Lung (tissue), 12 donors: ENCODE measurements around the gene CAST. TPM values are rescaled to one million over a fixed set of nuclear protein-coding genes. Genes with fewer than 3 reads are reported as not detected.
A peak's percentile ranks its signal among the peaks of the same experiment; 100 is the strongest.

ENCODE experiments used
- ATAC-seq: fragments of 200-7000 bp; cut with Tn5 transposase; one replicate; pipeline ENCODE4 v1.9.1; 2020; ENCODE audit warnings: moderate number of reproducible peaks; ENCODE audit not compliant: insufficient read depth, low FRiP score
- DNase-seq, 3 donors: peaks; one replicate each; pipeline ENCODE4 v3.0.0-alpha.2; 2013 to 2017
- H3K27ac ChIP-seq, 2 donors: one replicate each; pipeline ENCODE4 v1.5.1; 2013; ENCODE audit warnings: mild to moderate bottlenecking in 2 of 2, moderate library complexity in 2 of 2, control low read depth in 1 of 2, inconsistent platforms in 1 of 2, low read depth in 1 of 2, low read length in 1 of 2
- H3K27me3 ChIP-seq, 3 donors: one replicate each; pipeline ENCODE4 v1.5.1; 2013; ENCODE audit warnings: low read length in 2 of 3; ENCODE audit not compliant: control insufficient read depth in 3 of 3, insufficient read depth in 3 of 3
- H3K36me3 ChIP-seq, 4 donors: one replicate each; pipeline ENCODE4 v1.5.1; 2013; ENCODE audit warnings: low read length in 4 of 4, mild to moderate bottlenecking in 1 of 4, moderate library complexity in 1 of 4; ENCODE audit not compliant: control insufficient read depth in 4 of 4, insufficient read depth in 4 of 4
- H3K4me1 ChIP-seq, 5 donors: one replicate each; pipeline ENCODE4 v1.5.1; 2013; ENCODE audit warnings: low read length in 5 of 5, mild to moderate bottlenecking in 2 of 5, moderate library complexity in 1 of 5; ENCODE audit not compliant: control insufficient read depth in 5 of 5, insufficient read depth in 5 of 5
- H3K4me3 ChIP-seq: one replicate; pipeline ENCODE4 v1.5.1; 2013; ENCODE audit warnings: mild to moderate bottlenecking, control low read depth, moderate library complexity
- H3K9ac ChIP-seq, 2 donors: one replicate each; pipeline ENCODE4 v1.5.1; 2013; ENCODE audit warnings: low read length in 2 of 2, control low read depth in 1 of 2; ENCODE audit not compliant: insufficient read depth in 1 of 2
- H3K9me3 ChIP-seq, 4 donors: one replicate each; pipeline ENCODE4 v1.5.1; 2013; ENCODE audit warnings: low read length in 3 of 4, mild to moderate bottlenecking in 1 of 4, moderate library complexity in 1 of 4; ENCODE audit not compliant: control insufficient read depth in 4 of 4, insufficient read depth in 3 of 4
- CTCF ChIP-seq: IDR thresholded peaks from 2 replicates; pipeline ENCODE4 v1.5.1; 2012; ENCODE audit warnings: mild to moderate bottlenecking; ENCODE audit errors: control extremely low read depth, extremely low read depth
- whole genome bisulfite sequencing, 2 donors: extraction: QIAGEN DNeasy Blood & Tissue Kit; methylation state at CpG; one replicate each; pipeline ENCODE4 v1.1.7; 2013; 5-methylcytosine and 5-hydroxymethylcytosine counted together
- polyA plus RNA-seq, 2 donors: library from polyadenylated mRNA; stranded (reverse); fragments of 200-250 nt; gene quantifications; one replicate each; pipeline ENCODE4 v1.2.1, GENCODE V29; 2013
- total RNA-seq, 2 donors: library from RNA; depleted of rRNA in 1 of 2; stranded (reverse); fragments of >200 nt in 1 of 2; gene quantifications; one replicate each; pipeline ENCODE4 v1.2.1, GENCODE V29; 2014 to 2021
- donor health status: control.
- donor health status: control.
- donor health status: Bipolar disorder and iron deficiency.
- donor health status: healthy.
- donor health status: DM: yes; HTN: yes; CAD: no.

Gene CAST
- total and polyA plus RNA-seq, 4 donors: 84.8 to 279 (median 184) TPM

GRCh38 chr5:96712100-96712746 lies 50.0 kb downstream of the CAST start:
- Histone ChIP-seq H3K9me3 (no peaks in the 10 kb centered on the region), H3K27ac (no peak overlapping the region), H3K27me3 (no peaks in the 10 kb centered on the region), H3K9ac (no peak overlapping the region), H3K4me1 (peaks cover 5 to 40% (median 18%) of the 10 kb centered on the region in 5 donors), H3K36me3 (no peaks in the 10 kb centered on the region), H3K4me3 (no peak overlapping the region)
- DNase-seq (no peak), ATAC-seq (no peak)
- no peak for TF ChIP-seq CTCF
- 94 to 96% methylated on average over 2 of the region's 2 CpGs for WGBS, 2 donors

GRCh38 chr5:96714450-96714849 lies 52.3 kb downstream of the CAST start:
- DNase-seq (peak in 2 of 3 donors; percentile 51 to 65), ATAC-seq (no peak)
- no peak overlapping the region for H3K4me3 ChIP-seq
- no peaks in the 10 kb centered on the region for H3K27me3 ChIP-seq
- peaks cover 5 to 45% (median 18%) of the 10 kb centered on the region in 5 donors for H3K4me1 ChIP-seq
- H3K9me3 ChIP-seq: no peaks in the 10 kb centered on the region
- no peaks in the 10 kb centered on the region for H3K36me3 ChIP-seq
- H3K9ac ChIP-seq: peak overlapping the region in 1 of 2 donors; percentile 77
- TF ChIP-seq CTCF: no peak
- peak overlapping the region; percentile 70 to 79 for H3K27ac ChIP-seq

- peak overlapping the region; percentile 57 to 79 for H3K27ac ChIP-seq
- 5 to 6% methylated on average over 2 of the region's 2 CpGs for WGBS, 2 donors
- no peaks in the 10 kb centered on the region for H3K36me3 ChIP-seq
- no peak overlapping the region for H3K4me3 ChIP-seq
- TF ChIP-seq CTCF: no peak
- no peaks in the 10 kb centered on the region for H3K9me3 ChIP-seq
- ATAC-seq: peak; percentile 42
- no peaks in the 10 kb centered on the region for H3K27me3 ChIP-seq
- DNase-seq: peak; percentile 80 to 94 (median 93)
- H3K4me1 ChIP-seq: peaks cover 5 to 43% (median 18%) of the 10 kb centered on the region in 5 donors
- H3K9ac ChIP-seq: peak overlapping the region in 1 of 2 donors; percentile 77
These were observed 52.8 kb downstream of the CAST start for GRCh38 chr5:96714951-96715451.
